GM23338 (cell line): Measurements from ENCODE around the gene PVALB. TPM values are rescaled to one million over a fixed set of nuclear protein-coding genes. Genes with fewer than 3 reads are reported as not detected.

Experiments
- ATAC-seq: fragments of 200-7000 bp; cut with Tn5 transposase; 3 replicates; pipeline ENCODE4 v1.9.1; 2020
- DNase-seq: peaks from one replicate; pipeline ENCODE4 v3.0.0-alpha.2; 2015; ENCODE audit warnings: low spot score
- H2AFZ ChIP-seq: fragments of 200-600 bp; sonication (generic); 2 replicates; pipeline ENCODE4 v1.8.0; 2016; ENCODE audit warnings: antibody characterized with exemption, mild to moderate bottlenecking, moderate library complexity
- H3F3A ChIP-seq: fragments of 200-600 bp; sonication (generic); replicated peaks from 2 replicates; pipeline ENCODE4 v1.8.0; 2017; ENCODE audit warnings: antibody characterized with exemption, mixed run types, low read depth
- H3K27ac ChIP-seq: fragments of 200-600 bp; sonication (generic); 2 replicates; pipeline ENCODE4 v1.6.1; 2016; ENCODE audit warnings: low read depth
- H3K27me3 ChIP-seq: fragments of 200-600 bp; sonication (generic); 2 replicates; pipeline ENCODE4 v1.8.0; 2016; ENCODE audit warnings: mild to moderate bottlenecking, mixed run types, moderate library complexity; ENCODE audit not compliant: insufficient read depth
- H3K36me3 ChIP-seq: fragments of 200-600 bp; sonication (generic); 2 replicates; pipeline ENCODE4 v1.8.0; 2016; ENCODE audit warnings: mild to moderate bottlenecking; ENCODE audit not compliant: insufficient read depth
- H3K4me1 ChIP-seq: fragments of 200-600 bp; sonication (generic); 2 replicates; pipeline ENCODE4 v1.8.0; 2016; ENCODE audit warnings: mild to moderate bottlenecking, moderate library complexity; ENCODE audit not compliant: insufficient read depth
- H3K4me2 ChIP-seq: fragments of 200-600 bp; sonication (generic); 2 replicates; pipeline ENCODE4 v1.7.1; 2017; ENCODE audit warnings: mixed run types
- H3K4me3 ChIP-seq: fragments of 200-600 bp; sonication (generic); 2 replicates; pipeline ENCODE4 v1.6.1; 2016; ENCODE audit warnings: mixed run types
- H3K79me2 ChIP-seq: fragments of 200-600 bp; sonication (generic); replicated peaks from 2 replicates; pipeline ENCODE4 v1.8.0; 2017; ENCODE audit warnings: mild to moderate bottlenecking; ENCODE audit not compliant: insufficient read depth
- H3K9me2 ChIP-seq: fragments of 200-600 bp; sonication (generic); 2 replicates; pipeline ENCODE4 v1.8.0; 2017; ENCODE audit not compliant: insufficient read depth
- H4K20me1 ChIP-seq: fragments of 200-600 bp; sonication (generic); replicated peaks from 2 replicates; pipeline ENCODE4 v1.8.0; 2017; ENCODE audit warnings: mild to moderate bottlenecking; ENCODE audit not compliant: insufficient read depth
- H3K27ac Mint-ChIP-seq: 2 replicates; pipeline ENCODE4 v1.8.0; 2020; ENCODE audit warnings: inconsistent platforms, mild to moderate bottlenecking, moderate library complexity, mixed read lengths
- H3K27me3 Mint-ChIP-seq: 3 replicates; pipeline ENCODE4 v1.8.0; 2022; ENCODE audit warnings: low read depth, mild to moderate bottlenecking, moderate library complexity, mixed read lengths, inconsistent platforms; ENCODE audit not compliant: insufficient read depth, poor library complexity
- H3K36me3 Mint-ChIP-seq: 3 replicates; pipeline ENCODE4 v1.8.0; 2021; ENCODE audit warnings: low read depth, mild to moderate bottlenecking, inconsistent platforms, moderate library complexity, mixed read lengths
- H3K4me1 Mint-ChIP-seq: 3 replicates; pipeline ENCODE4 v1.8.0; 2020; ENCODE audit warnings: mild to moderate bottlenecking, inconsistent platforms, mixed read lengths
- H3K4me3 Mint-ChIP-seq: 3 replicates; pipeline ENCODE4 v1.8.0; 2021; ENCODE audit warnings: moderate library complexity, mild to moderate bottlenecking, inconsistent platforms, mixed read lengths
- H3K9me3 Mint-ChIP-seq: 3 replicates; pipeline ENCODE4 v1.8.0; 2020; ENCODE audit warnings: moderate library complexity, mild to moderate bottlenecking, inconsistent platforms, mixed read lengths
- CREB1 ChIP-seq: fragments of 250-450 bp; sonication (Bioruptor Pico); IDR thresholded peaks from 2 replicates; pipeline ENCODE4 v1.5.0; 2020; ENCODE audit warnings: low read depth, mild to moderate bottlenecking, moderate library complexity
- CTCF ChIP-seq, 2 experiments: fragments of 200-600 bp in 1 of 2; sonication (generic) in 1 of 2; conservative IDR thresholded peaks; 2 replicates each; pipeline versions ENCODE4 v1.5.1 to v1.6.1; 2016 to 2017; ENCODE audit warnings: antibody characterized with exemption in 2 of 2, low read depth in 2 of 2, mild to moderate bottlenecking in 2 of 2, moderate library complexity in 1 of 2
- ETS1 ChIP-seq: IDR thresholded peaks from 2 replicates; pipeline ENCODE4 v1.6.1; 2016; ENCODE audit warnings: antibody characterized with exemption
- EZH2 ChIP-seq: fragments of 200-600 bp; sonication (generic); IDR thresholded peaks from one replicate; pipeline ENCODE4 v1.8.0; 2017; ENCODE audit warnings: antibody characterized with exemption, mild to moderate bottlenecking, low read depth; ENCODE audit not compliant: unreplicated experiment
- NANOG ChIP-seq: IDR thresholded peaks from 2 replicates; pipeline ENCODE4 v1.6.1; 2016; ENCODE audit warnings: antibody characterized with exemption, borderline replicate concordance
- POLR2AphosphoS5 ChIP-seq: IDR thresholded peaks from 2 replicates; pipeline ENCODE4 v1.6.1; 2016; ENCODE audit warnings: antibody characterized with exemption, low read depth
- STAT1 ChIP-seq: IDR thresholded peaks from one replicate; pipeline ENCODE4 v1.6.1; 2016; ENCODE audit warnings: antibody characterized with exemption; ENCODE audit not compliant: unreplicated experiment
- ZNF114 ChIP-seq: fragments of 250-450 bp; sonication (Bioruptor Pico); IDR thresholded peaks from 2 replicates; pipeline ENCODE4 v1.5.0; 2020; ENCODE audit warnings: mild to moderate bottlenecking, moderate library complexity
- polyA plus RNA-seq: library from polyadenylated mRNA; unstranded; fragments of >200 nt; fragmentation: Nextera tagmentation; extraction: Ambion mirVana; gene quantifications from 2 replicates; pipeline ENCODE4 v1.2.1, GENCODE V29; 2016
- total RNA-seq: library from RNA; depleted of rRNA; stranded (reverse); fragments of >200 nt; shearing (Covaris generic); gene quantifications from 2 replicates; pipeline ENCODE4 v1.2.3, GENCODE V29; 2014
- TF ChIP-seq, protein P1 (sequence below): fragments of 250-450 bp; sonication (Bioruptor Pico); IDR thresholded peaks from 2 replicates; pipeline ENCODE4 v1.5.0; 2020; ENCODE audit warnings: mild to moderate bottlenecking, moderate library complexity

The PVALB gene
- total and polyA plus RNA-seq, 2 experiments from 2014 or later = 7.9 TPM; not detected in 1

DNA sequence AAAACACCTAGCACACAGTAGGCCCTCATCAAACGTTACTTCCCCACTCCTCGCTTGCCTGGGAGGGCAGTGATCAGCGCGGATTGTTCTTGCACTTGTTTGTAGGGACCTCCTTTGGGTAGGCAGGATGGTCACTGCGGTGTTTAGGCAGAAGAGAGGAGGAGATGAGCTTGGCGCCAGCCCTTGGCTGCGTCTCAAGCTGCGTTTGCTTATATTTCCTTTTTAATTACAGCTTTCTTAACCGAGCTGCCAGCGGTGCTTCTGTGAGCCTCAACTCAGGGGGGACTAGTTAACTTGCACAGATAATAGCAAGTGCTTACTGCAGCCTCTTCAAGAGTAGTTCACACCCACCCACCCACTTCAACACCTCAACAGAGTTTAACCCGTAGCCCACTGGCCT lies 56.0 kb downstream of the PVALB start:
- Histone ChIP-seq H3K4me3 (no peak overlapping the region), H3K9me2 (no peaks in the 10 kb centered on the region), H3K27me3 (no peaks in the 10 kb centered on the region), H4K20me1 (no peaks in the 10 kb centered on the region; the same call in 1 of the 2 replicates), H3K4me2 (no peak overlapping the region), H2AFZ (no peak overlapping the region), H3K36me3 (no peaks in the 10 kb centered on the region), H3F3A (no peaks in the 10 kb centered on the region), H3K4me1 (no peaks in the 10 kb centered on the region), H3K79me2 (no peaks in the 10 kb centered on the region), H3K27ac (no peak overlapping the region)
- Mint-ChIP-seq H3K27ac (no peak overlapping the region), H3K9me3 (no peaks in the 10 kb centered on the region), H3K4me1 (peaks cover 11% of the 10 kb centered on the region), H3K27me3 (peaks cover 6% of the 10 kb centered on the region), H3K36me3 (peaks cover 19% of the 10 kb centered on the region), H3K4me3 (no peak overlapping the region)
- no peak for DNase-seq
- no peak for ATAC-seq
- no peak for TF ChIP-seq CREB1 (CRISPR knock-in tag)
- no peak for TF ChIP-seq ETS1
- no peak for TF ChIP-seq CTCF (conservative IDR thresholded peaks at IDR 0.05; ENCODE audit: low read depth in 2 of 2)
- TF ChIP-seq STAT1 = no peak
- no peak for TF ChIP-seq EZH2
- no peak for TF ChIP-seq ZNF114 (CRISPR knock-in tag)
- no peak for TF ChIP-seq NANOG
- no peak for TF ChIP-seq POLR2AphosphoS5
- TF ChIP-seq, protein P1, sequence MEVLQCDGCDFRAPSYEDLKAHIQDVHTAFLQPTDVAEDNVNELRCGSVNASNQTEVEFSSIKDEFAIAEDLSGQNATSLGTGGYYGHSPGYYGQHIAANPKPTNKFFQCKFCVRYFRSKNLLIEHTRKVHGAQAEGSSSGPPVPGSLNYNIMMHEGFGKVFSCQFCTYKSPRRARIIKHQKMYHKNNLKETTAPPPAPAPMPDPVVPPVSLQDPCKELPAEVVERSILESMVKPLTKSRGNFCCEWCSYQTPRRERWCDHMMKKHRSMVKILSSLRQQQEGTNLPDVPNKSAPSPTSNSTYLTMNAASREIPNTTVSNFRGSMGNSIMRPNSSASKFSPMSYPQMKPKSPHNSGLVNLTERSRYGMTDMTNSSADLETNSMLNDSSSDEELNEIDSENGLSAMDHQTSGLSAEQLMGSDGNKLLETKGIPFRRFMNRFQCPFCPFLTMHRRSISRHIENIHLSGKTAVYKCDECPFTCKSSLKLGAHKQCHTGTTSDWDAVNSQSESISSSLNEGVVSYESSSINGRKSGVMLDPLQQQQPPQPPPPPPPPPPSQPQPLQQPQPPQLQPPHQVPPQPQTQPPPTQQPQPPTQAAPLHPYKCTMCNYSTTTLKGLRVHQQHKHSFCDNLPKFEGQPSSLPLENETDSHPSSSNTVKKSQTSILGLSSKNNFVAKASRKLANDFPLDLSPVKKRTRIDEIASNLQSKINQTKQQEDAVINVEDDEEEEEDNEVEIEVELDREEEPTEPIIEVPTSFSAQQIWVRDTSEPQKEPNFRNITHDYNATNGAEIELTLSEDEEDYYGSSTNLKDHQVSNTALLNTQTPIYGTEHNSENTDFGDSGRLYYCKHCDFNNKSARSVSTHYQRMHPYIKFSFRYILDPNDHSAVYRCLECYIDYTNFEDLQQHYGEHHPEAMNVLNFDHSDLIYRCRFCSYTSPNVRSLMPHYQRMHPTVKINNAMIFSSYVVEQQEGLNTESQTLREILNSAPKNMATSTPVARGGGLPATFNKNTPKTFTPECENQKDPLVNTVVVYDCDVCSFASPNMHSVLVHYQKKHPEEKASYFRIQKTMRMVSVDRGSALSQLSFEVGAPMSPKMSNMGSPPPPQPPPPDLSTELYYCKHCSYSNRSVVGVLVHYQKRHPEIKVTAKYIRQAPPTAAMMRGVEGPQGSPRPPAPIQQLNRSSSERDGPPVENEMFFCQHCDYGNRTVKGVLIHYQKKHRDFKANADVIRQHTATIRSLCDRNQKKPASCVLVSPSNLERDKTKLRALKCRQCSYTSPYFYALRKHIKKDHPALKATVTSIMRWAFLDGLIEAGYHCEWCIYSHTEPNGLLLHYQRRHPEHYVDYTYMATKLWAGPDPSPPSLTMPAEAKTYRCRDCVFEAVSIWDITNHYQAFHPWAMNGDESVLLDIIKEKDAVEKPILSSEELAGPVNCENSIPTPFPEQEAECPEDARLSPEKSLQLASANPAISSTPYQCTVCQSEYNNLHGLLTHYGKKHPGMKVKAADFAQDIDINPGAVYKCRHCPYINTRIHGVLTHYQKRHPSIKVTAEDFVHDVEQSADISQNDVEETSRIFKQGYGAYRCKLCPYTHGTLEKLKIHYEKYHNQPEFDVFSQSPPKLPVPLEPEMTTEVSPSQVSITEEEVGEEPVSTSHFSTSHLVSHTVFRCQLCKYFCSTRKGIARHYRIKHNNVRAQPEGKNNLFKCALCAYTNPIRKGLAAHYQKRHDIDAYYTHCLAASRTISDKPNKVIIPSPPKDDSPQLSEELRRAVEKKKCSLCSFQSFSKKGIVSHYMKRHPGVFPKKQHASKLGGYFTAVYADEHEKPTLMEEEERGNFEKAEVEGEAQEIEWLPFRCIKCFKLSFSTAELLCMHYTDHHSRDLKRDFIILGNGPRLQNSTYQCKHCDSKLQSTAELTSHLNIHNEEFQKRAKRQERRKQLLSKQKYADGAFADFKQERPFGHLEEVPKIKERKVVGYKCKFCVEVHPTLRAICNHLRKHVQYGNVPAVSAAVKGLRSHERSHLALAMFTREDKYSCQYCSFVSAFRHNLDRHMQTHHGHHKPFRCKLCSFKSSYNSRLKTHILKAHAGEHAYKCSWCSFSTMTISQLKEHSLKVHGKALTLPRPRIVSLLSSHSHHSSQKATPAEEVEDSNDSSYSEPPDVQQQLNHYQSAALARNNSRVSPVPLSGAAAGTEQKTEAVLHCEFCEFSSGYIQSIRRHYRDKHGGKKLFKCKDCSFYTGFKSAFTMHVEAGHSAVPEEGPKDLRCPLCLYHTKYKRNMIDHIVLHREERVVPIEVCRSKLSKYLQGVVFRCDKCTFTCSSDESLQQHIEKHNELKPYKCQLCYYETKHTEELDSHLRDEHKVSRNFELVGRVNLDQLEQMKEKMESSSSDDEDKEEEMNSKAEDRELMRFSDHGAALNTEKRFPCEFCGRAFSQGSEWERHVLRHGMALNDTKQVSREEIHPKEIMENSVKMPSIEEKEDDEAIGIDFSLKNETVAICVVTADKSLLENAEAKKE (CRISPR knock-in tag) = no peak
